HTERT RPE-1 (cell line): Measurements from ENCODE around the gene SLC37A1.

Source experiments
- in situ Hi-C: fragments of 300-500 bp; cut with MboI; formaldehyde crosslinking; loops from 4 replicates; pipeline ENCODE4 v1.14.3; 2020; ENCODE audit warnings: low sequenced_read_pairs

SLC37A1 gene

GRCh38 chr21:42571391-42572150 is 57.9 kb downstream of the SLC37A1 start:
- in situ Hi-C loops: no loop called here

GRCh38 chr21:42572906-42573495 is 59.3 kb downstream of the SLC37A1 start:
- in situ Hi-C loops: no loop called here

- in situ Hi-C loops: no loop called here
Observed at GRCh38 chr21:42574234-42575027, 60.8 kb downstream of the SLC37A1 start.

GRCh38 chr21:42575111-42575510 is 61.5 kb downstream of the SLC37A1 start:
- in situ Hi-C loops: no loop called here

- in situ Hi-C loops: no loop called here
Observed at GRCh38 chr21:42576639-42577038, 63.0 kb downstream of the SLC37A1 start.

GRCh38 chr21:42578034-42578433 is 64.4 kb downstream of the SLC37A1 start:
- in situ Hi-C loops: no loop called here

- in situ Hi-C loops: no loop called here
Observed at GRCh38 chr21:42578761-42579415, 65.2 kb downstream of the SLC37A1 start.

GRCh38 chr21:42579456-42580075 is 65.9 kb downstream of the SLC37A1 start:
- in situ Hi-C loops: no loop called here

- in situ Hi-C loops: no loop called here
Observed at GRCh38 chr21:42580076-42580792, 66.6 kb downstream of the SLC37A1 start.

- in situ Hi-C loops: no loop called here
Observed at GRCh38 chr21:42580793-42581321, 67.2 kb downstream of the SLC37A1 start.

GRCh38 chr21:42581336-42581992 is 67.8 kb downstream of the SLC37A1 start:
- in situ Hi-C loops: no loop called here

- in situ Hi-C loops: no loop called here
Observed at GRCh38 chr21:42581993-42582786, 68.5 kb downstream of the SLC37A1 start.

- in situ Hi-C loops: no loop called here
Observed at GRCh38 chr21:42582787-42583476, 69.3 kb downstream of the SLC37A1 start.

- in situ Hi-C loops: no loop called here
Observed at GRCh38 chr21:42583477-42584295, 70.0 kb downstream of the SLC37A1 start.

- in situ Hi-C loops: no loop called here
Observed at GRCh38 chr21:42584296-42584641, 70.6 kb downstream of the SLC37A1 start.

GRCh38 chr21:42585881-42586280 is 72.2 kb downstream of the SLC37A1 start:
- in situ Hi-C loops: no loop called here

- in situ Hi-C loops: no loop called here
Observed at GRCh38 chr21:42586406-42586805, 72.8 kb downstream of the SLC37A1 start.
